CD14-positive monocyte (primary cell): Measurements from ENCODE around the gene MACROD2. TPM values are rescaled to one million over a fixed set of nuclear protein-coding genes. Genes with fewer than 3 reads are reported as not detected.

Experiments
- DNase-seq, 3 donors: peaks; one replicate each; pipeline ENCODE4 v3.0.0-alpha.2; 2011 to 2022
- H2AFZ ChIP-seq: 2 replicates; pipeline ENCODE4 v1.6.0; 2012; ENCODE audit warnings: mild to moderate bottlenecking, low read depth, low read length, inconsistent platforms; ENCODE audit not compliant: insufficient read depth, poor library complexity, severe bottlenecking
- H3K27ac ChIP-seq, 2 donors: 1 replicate in 1 of 2; 2 replicates in 1 of 2; pipeline ENCODE4 v1.5.1; 2012 to 2013; ENCODE audit warnings: low read length in 2 of 2, control low read depth in 1 of 2, inconsistent platforms in 1 of 2, low read depth in 1 of 2, mild to moderate bottlenecking in 1 of 2
- H3K27me3 ChIP-seq, 2 donors: one replicate each; pipeline versions ENCODE4 v1.6.0 to v1.6.1; 2011 to 2013; ENCODE audit warnings: low read length in 2 of 2; ENCODE audit not compliant: control insufficient read depth in 2 of 2, insufficient read depth in 2 of 2
- H3K36me3 ChIP-seq, 2 donors: replicated peaks in 1 of 2; 1 replicate in 1 of 2; 2 replicates in 1 of 2; pipeline versions ENCODE4 v1.5.1 to v1.6.1; 2012 to 2013; ENCODE audit warnings: low read length in 2 of 2, control low read depth in 1 of 2, inconsistent platforms in 1 of 2, mild to moderate bottlenecking in 1 of 2; ENCODE audit not compliant: insufficient read depth in 2 of 2, control insufficient read depth in 1 of 2
- H3K4me1 ChIP-seq, 2 donors: 1 replicate in 1 of 2; 2 replicates in 1 of 2; pipeline versions ENCODE4 v1.5.1 to v1.6.1; 2012 to 2013; ENCODE audit warnings: low read length in 2 of 2, control low read depth in 1 of 2, inconsistent platforms in 1 of 2, mild to moderate bottlenecking in 1 of 2, moderate library complexity in 1 of 2; ENCODE audit not compliant: insufficient read depth in 2 of 2, control insufficient read depth in 1 of 2
- H3K4me2 ChIP-seq: replicated peaks from 2 replicates; pipeline ENCODE3; 2012; ENCODE audit warnings: low read length, moderate library complexity, mild to moderate bottlenecking; ENCODE audit not compliant: poor library complexity, severe bottlenecking; ENCODE audit errors: extremely low read depth
- H3K4me3 ChIP-seq, 3 experiments: fragments of 200-600 bp in 1 of 3; sonication (generic) in 1 of 3; replicated peaks in 1 of 3; 1 replicate in 2 of 3; 2 replicates in 1 of 3; pipeline ENCODE4 v1.5.1; 2011 to 2013; ENCODE audit warnings: low read length in 3 of 3, mild to moderate bottlenecking in 3 of 3, control low read depth in 2 of 3, low read depth in 2 of 3, inconsistent platforms in 1 of 3, moderate library complexity in 1 of 3
- H3K79me2 ChIP-seq: 2 replicates; pipeline ENCODE4 v1.6.0; 2012; ENCODE audit warnings: mild to moderate bottlenecking, control low read depth, inconsistent platforms, low read length, moderate library complexity; ENCODE audit not compliant: insufficient read depth
- H3K9ac ChIP-seq: 2 replicates; pipeline ENCODE4 v1.6.0; 2017; ENCODE audit warnings: low read length, mild to moderate bottlenecking; ENCODE audit not compliant: insufficient read depth, poor library complexity, severe bottlenecking
- H3K9me3 ChIP-seq, 2 donors: replicated peaks in 1 of 2; 1 replicate in 1 of 2; 2 replicates in 1 of 2; pipeline versions ENCODE4 v1.5.1 to v1.6.1; 2012 to 2013; ENCODE audit warnings: low read length in 2 of 2, control low read depth in 1 of 2; ENCODE audit not compliant: control insufficient read depth in 1 of 2, insufficient read depth in 1 of 2
- H4K20me1 ChIP-seq: 2 replicates; pipeline ENCODE4 v1.6.0; 2012; ENCODE audit warnings: mild to moderate bottlenecking, low read length, control low read depth, moderate library complexity; ENCODE audit not compliant: insufficient read depth
- H3K27ac Mint-ChIP-seq, 7 donors: one replicate each; pipeline ENCODE4 v1.8.0; 2020; ENCODE audit warnings: mild to moderate bottlenecking in 7 of 7, mixed read lengths in 7 of 7, moderate library complexity in 6 of 7, inconsistent platforms in 2 of 7
- H3K27me3 Mint-ChIP-seq, 3 donors: one replicate each; pipeline ENCODE4 v1.8.0; 2021 to 2022; ENCODE audit warnings: low read depth in 3 of 3, mild to moderate bottlenecking in 3 of 3, mixed read lengths in 3 of 3, moderate library complexity in 3 of 3, inconsistent platforms in 1 of 3
- H3K36me3 Mint-ChIP-seq, 2 donors: one replicate each; pipeline ENCODE4 v1.8.0; 2020; ENCODE audit warnings: mixed read lengths in 2 of 2, inconsistent platforms in 1 of 2, mild to moderate bottlenecking in 1 of 2
- H3K4me1 Mint-ChIP-seq: one replicate; pipeline ENCODE4 v1.8.0; 2020; ENCODE audit warnings: mild to moderate bottlenecking, mixed read lengths
- H3K4me3 Mint-ChIP-seq, 2 donors: one replicate each; pipeline ENCODE4 v1.8.0; 2020; ENCODE audit warnings: mild to moderate bottlenecking in 2 of 2, mixed read lengths in 2 of 2, moderate library complexity in 1 of 2
- H3K9me3 Mint-ChIP-seq, 7 donors: one replicate each; pipeline ENCODE4 v1.8.0; 2020 to 2022; ENCODE audit warnings: mixed read lengths in 7 of 7, mild to moderate bottlenecking in 6 of 7, moderate library complexity in 6 of 7, inconsistent platforms in 2 of 7
- WGBS: methylation state at CpG from one replicate; pipeline ENCODE4 v1.1.5; 2013; ENCODE audit warnings: missing lambda C conversion rate; ENCODE audit not compliant: insufficient coverage; 5-methylcytosine and 5-hydroxymethylcytosine counted together
- intact Hi-C, 2 donors: fragments of 100-400 bp; cut with micrococcal nuclease; formaldehyde crosslinking; loops; one replicate each; pipeline versions ENCODE4 v1.15.0 to v1.15.1; 2023
- polyA plus RNA-seq, 3 donors: library from polyadenylated mRNA; depleted of rRNA in 1 of 3; unstranded in 2 of 3; stranded (reverse) in 1 of 3; fragments of 300-500 nt in 2 of 3; fragments of >200 nt in 1 of 3; fragmentation: Illumina TruSeq in 2 of 3; gene quantifications; 1 replicate in 2 of 3; 2 replicates in 1 of 3; pipeline ENCODE4 v1.2.3, GENCODE V29; 2012 to 2021
- TF ChIP-seq, protein P1 (sequence below): fragments of 200-600 bp; IDR thresholded peaks from one replicate; pipeline ENCODE4 v1.8.0; 2022; ENCODE audit warnings: antibody characterized with exemption, mild to moderate bottlenecking

MACROD2 gene
- polyA plus RNA-seq, 3 donors, result 0.23 TPM; not detected in 2

- H3K4me1 ChIP-seq, result no peaks in the 10 kb centered on the region
- Mint-ChIP-seq H3K4me1 (no peaks in the 10 kb centered on the region), H3K27me3 (peaks cover 0 to 3% (median 2%) of the 10 kb centered on the region in 3 donors), H3K36me3 (no peaks in the 10 kb centered on the region), H3K9me3 (peaks cover 0 to 3% (median 0%) of the 10 kb centered on the region in 7 donors), H3K27ac (no peak overlapping the region), H3K4me3 (no peak overlapping the region)
- WGBS, result no CpG with 5 or more reads among the region's 1 CpG
- no peak overlapping the region for H3K4me3 ChIP-seq
- intact Hi-C loops, result no loop called here
- H4K20me1 ChIP-seq, result no peaks in the 10 kb centered on the region
- no peak overlapping the region for H2AFZ ChIP-seq
- H3K27ac ChIP-seq, result no peak overlapping the region
- DNase-seq, result no peak
- H3K9ac ChIP-seq, result no peak overlapping the region
- H3K36me3 ChIP-seq, result no peaks in the 10 kb centered on the region
- H3K4me2 ChIP-seq, result no peak overlapping the region
- H3K9me3 ChIP-seq, result no peaks in the 10 kb centered on the region
- no peaks in the 10 kb centered on the region for H3K79me2 ChIP-seq
- TF ChIP-seq, protein P1, sequence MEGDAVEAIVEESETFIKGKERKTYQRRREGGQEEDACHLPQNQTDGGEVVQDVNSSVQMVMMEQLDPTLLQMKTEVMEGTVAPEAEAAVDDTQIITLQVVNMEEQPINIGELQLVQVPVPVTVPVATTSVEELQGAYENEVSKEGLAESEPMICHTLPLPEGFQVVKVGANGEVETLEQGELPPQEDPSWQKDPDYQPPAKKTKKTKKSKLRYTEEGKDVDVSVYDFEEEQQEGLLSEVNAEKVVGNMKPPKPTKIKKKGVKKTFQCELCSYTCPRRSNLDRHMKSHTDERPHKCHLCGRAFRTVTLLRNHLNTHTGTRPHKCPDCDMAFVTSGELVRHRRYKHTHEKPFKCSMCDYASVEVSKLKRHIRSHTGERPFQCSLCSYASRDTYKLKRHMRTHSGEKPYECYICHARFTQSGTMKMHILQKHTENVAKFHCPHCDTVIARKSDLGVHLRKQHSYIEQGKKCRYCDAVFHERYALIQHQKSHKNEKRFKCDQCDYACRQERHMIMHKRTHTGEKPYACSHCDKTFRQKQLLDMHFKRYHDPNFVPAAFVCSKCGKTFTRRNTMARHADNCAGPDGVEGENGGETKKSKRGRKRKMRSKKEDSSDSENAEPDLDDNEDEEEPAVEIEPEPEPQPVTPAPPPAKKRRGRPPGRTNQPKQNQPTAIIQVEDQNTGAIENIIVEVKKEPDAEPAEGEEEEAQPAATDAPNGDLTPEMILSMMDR, result no peak
- H3K27me3 ChIP-seq, result peaks cover 3% of the 10 kb centered on the region in 2 donors
These were observed 1375.1 kb downstream of the MACROD2 start for GRCh38 chr20:15370370-15370769.

- peaks cover 0 to 8% (median 1%) of the 10 kb centered on the region in 7 donors for H3K9me3 Mint-ChIP-seq
- H3K4me3 ChIP-seq, result no peak overlapping the region
- H3K9me3 ChIP-seq, result no peaks in the 10 kb centered on the region
- peaks cover 0 to 3% (median 3%) of the 10 kb centered on the region in 3 donors for H3K27me3 Mint-ChIP-seq
- H3K4me2 ChIP-seq, result no peak overlapping the region
- H3K4me3 Mint-ChIP-seq, result no peak overlapping the region
- peaks cover 3% of the 10 kb centered on the region in 2 donors for H3K27me3 ChIP-seq
- H3K4me1 ChIP-seq, result no peaks in the 10 kb centered on the region
- DNase-seq, result no peak
- TF ChIP-seq, protein P1, result no peak
- H3K9ac ChIP-seq, result no peak overlapping the region
- WGBS, result 88% methylated on average over 1 of the region's 4 CpGs
- no peak overlapping the region for H2AFZ ChIP-seq
- no peaks in the 10 kb centered on the region for H3K36me3 ChIP-seq
- no peaks in the 10 kb centered on the region for H3K36me3 Mint-ChIP-seq
- H3K27ac Mint-ChIP-seq, result no peak overlapping the region
- no peaks in the 10 kb centered on the region for H4K20me1 ChIP-seq
- H3K4me1 Mint-ChIP-seq, result no peaks in the 10 kb centered on the region
- intact Hi-C loops, result no loop called here
- H3K79me2 ChIP-seq, result no peaks in the 10 kb centered on the region
- H3K27ac ChIP-seq, result no peak overlapping the region
These were observed 1379.4 kb downstream of the MACROD2 start for GRCh38 chr20:15374682-15375081.
